Astrocyte (in vitro differentiated cells and primary cell): ENCODE measurements around the gene TAF4. TPM values are rescaled to one million over a fixed set of nuclear protein-coding genes. Genes with fewer than 3 reads are reported as not detected.

Experiments used
- DNase-seq: peaks from one replicate; pipeline ENCODE4 v3.0.0-alpha.2; 2010; ENCODE audit warnings: low read depth
- FAIRE-seq: peaks from 2 replicates; lab custom pipeline; 2011; peaks lifted over from hg19 to GRCh38; lab: Jason Lieb, UNC
- H2AFZ ChIP-seq: 2 replicates; pipeline ENCODE4 v1.6.0; 2012; ENCODE audit warnings: low read depth, low read length, inconsistent platforms
- H3K27ac ChIP-seq: 2 replicates; pipeline ENCODE4 v1.5.1; 2011; ENCODE audit warnings: low read depth, low read length, inconsistent platforms
- H3K27me3 ChIP-seq: 2 replicates; pipeline ENCODE4 v1.6.0; 2011; ENCODE audit warnings: low read length, inconsistent platforms; ENCODE audit not compliant: insufficient read depth
- H3K36me3 ChIP-seq: 2 replicates; pipeline ENCODE4 v1.5.1; 2011; ENCODE audit warnings: low read length, inconsistent platforms; ENCODE audit not compliant: insufficient read depth
- H3K4me1 ChIP-seq: 2 replicates; pipeline ENCODE4 v1.5.1; 2011; ENCODE audit warnings: low read length, inconsistent platforms; ENCODE audit not compliant: insufficient read depth
- H3K4me2 ChIP-seq: 2 replicates; pipeline ENCODE4 v1.6.0; 2012; ENCODE audit warnings: low read length, inconsistent platforms
- H3K4me3 ChIP-seq: 2 replicates; pipeline ENCODE4 v1.5.1; 2011; ENCODE audit warnings: low read depth, mild to moderate bottlenecking, low read length, inconsistent platforms; ENCODE audit not compliant: insufficient read depth
- H3K79me2 ChIP-seq: 2 replicates; pipeline ENCODE4 v1.6.0; 2012; ENCODE audit warnings: mild to moderate bottlenecking, low read length, inconsistent platforms; ENCODE audit not compliant: insufficient read depth
- H3K9ac ChIP-seq: 2 replicates; pipeline ENCODE4 v1.6.0; 2012; ENCODE audit warnings: mild to moderate bottlenecking, low read length, inconsistent platforms
- H3K9me3 ChIP-seq: 2 replicates; pipeline ENCODE4 v1.5.1; 2012; ENCODE audit warnings: low read depth, mild to moderate bottlenecking, low read length, inconsistent platforms; ENCODE audit not compliant: insufficient read depth
- H4K20me1 ChIP-seq: 2 replicates; pipeline ENCODE4 v1.6.0; 2012; ENCODE audit warnings: low read length, inconsistent platforms; ENCODE audit not compliant: insufficient read depth
- H3K27ac Mint-ChIP-seq: one replicate; pipeline ENCODE4 v1.8.0; 2021; ENCODE audit warnings: mild to moderate bottlenecking, mixed read lengths; ENCODE audit not compliant: unreplicated experiment
- H3K27me3 Mint-ChIP-seq: one replicate; pipeline ENCODE4 v1.8.0; 2021; ENCODE audit warnings: low read depth, mixed read lengths; ENCODE audit not compliant: unreplicated experiment
- H3K36me3 Mint-ChIP-seq: one replicate; pipeline ENCODE4 v1.8.0; 2021; ENCODE audit warnings: low read depth, mixed read lengths; ENCODE audit not compliant: unreplicated experiment
- H3K4me1 Mint-ChIP-seq: one replicate; pipeline ENCODE4 v1.8.0; 2021; ENCODE audit warnings: low read depth, mixed read lengths; ENCODE audit not compliant: unreplicated experiment
- H3K4me3 Mint-ChIP-seq: one replicate; pipeline ENCODE4 v1.8.0; 2021; ENCODE audit warnings: mild to moderate bottlenecking, moderate library complexity, mixed read lengths; ENCODE audit not compliant: unreplicated experiment
- H3K9me3 Mint-ChIP-seq: one replicate; pipeline ENCODE4 v1.8.0; 2021; ENCODE audit warnings: mild to moderate bottlenecking, mixed read lengths; ENCODE audit not compliant: unreplicated experiment
- CTCF ChIP-seq: IDR thresholded peaks from 2 replicates; pipeline ENCODE4 v1.5.1; 2011; ENCODE audit warnings: low read depth, mild to moderate bottlenecking, inconsistent platforms, low read length, moderate library complexity; ENCODE audit not compliant: insufficient read depth
- EZH2 ChIP-seq: IDR thresholded peaks from 2 replicates; pipeline ENCODE4 v1.6.1; 2012; ENCODE audit warnings: mild to moderate bottlenecking, low read length, inconsistent platforms; ENCODE audit not compliant: insufficient read depth
- total RNA-seq: library from RNA; stranded (reverse); gene quantifications from 2 replicates; pipeline ENCODE4 v1.2.1, GENCODE V29; 2021

The TAF4 gene
- total RNA-seq, 1 donor from 2014 or later, result 11.8 TPM

- no peak for FAIRE-seq
- peaks cover 71% of the 10 kb centered on the region for H3K79me2 ChIP-seq
- no peaks in the 10 kb centered on the region for H3K27me3 Mint-ChIP-seq
- H3K9me3 ChIP-seq, result no peaks in the 10 kb centered on the region
- H4K20me1 ChIP-seq, result peaks cover 72% of the 10 kb centered on the region
- H3K27ac ChIP-seq, result no peak overlapping the region
- peaks cover 8% of the 10 kb centered on the region for H3K4me1 Mint-ChIP-seq
- H3K4me3 Mint-ChIP-seq, result no peak overlapping the region
- H3K4me3 ChIP-seq, result no peak overlapping the region
- no peak for DNase-seq
- H3K4me2 ChIP-seq, result no peak overlapping the region
- no peak overlapping the region for H2AFZ ChIP-seq
- TF ChIP-seq CTCF (no peak), EZH2 (no peak)
- no peak overlapping the region for H3K27ac Mint-ChIP-seq
- no peaks in the 10 kb centered on the region for H3K36me3 Mint-ChIP-seq
- peaks cover 16% of the 10 kb centered on the region for H3K4me1 ChIP-seq
- H3K27me3 ChIP-seq, result no peaks in the 10 kb centered on the region
- H3K36me3 ChIP-seq, result no peaks in the 10 kb centered on the region
- H3K9ac ChIP-seq, result no peak overlapping the region
- H3K9me3 Mint-ChIP-seq, result no peaks in the 10 kb centered on the region
Measured at GRCh38 chr20:62060631-62061541, 4.8 kb downstream of the TAF4 start.

GRCh38 chr20:62059920-62060630 is 5.6 kb downstream of the TAF4 start:
- Mint-ChIP-seq H3K4me1 (peaks cover 8% of the 10 kb centered on the region), H3K4me3 (no peak overlapping the region), H3K9me3 (no peaks in the 10 kb centered on the region), H3K27ac (no peak overlapping the region), H3K36me3 (no peaks in the 10 kb centered on the region), H3K27me3 (no peaks in the 10 kb centered on the region)
- Histone ChIP-seq H3K4me2 (no peak overlapping the region), H3K9me3 (no peaks in the 10 kb centered on the region), H3K4me1 (peaks cover 16% of the 10 kb centered on the region), H3K9ac (no peak overlapping the region), H3K79me2 (peaks cover 79% of the 10 kb centered on the region), H3K36me3 (no peaks in the 10 kb centered on the region), H3K4me3 (no peak overlapping the region), H4K20me1 (peaks cover 80% of the 10 kb centered on the region), H2AFZ (no peak overlapping the region), H3K27ac (no peak overlapping the region), H3K27me3 (no peaks in the 10 kb centered on the region)
- no peak for DNase-seq
- TF ChIP-seq EZH2, result no peak
- no peak for TF ChIP-seq CTCF
- FAIRE-seq, result no peak
